ENCODE results near the gene METTL15.

DNA sequence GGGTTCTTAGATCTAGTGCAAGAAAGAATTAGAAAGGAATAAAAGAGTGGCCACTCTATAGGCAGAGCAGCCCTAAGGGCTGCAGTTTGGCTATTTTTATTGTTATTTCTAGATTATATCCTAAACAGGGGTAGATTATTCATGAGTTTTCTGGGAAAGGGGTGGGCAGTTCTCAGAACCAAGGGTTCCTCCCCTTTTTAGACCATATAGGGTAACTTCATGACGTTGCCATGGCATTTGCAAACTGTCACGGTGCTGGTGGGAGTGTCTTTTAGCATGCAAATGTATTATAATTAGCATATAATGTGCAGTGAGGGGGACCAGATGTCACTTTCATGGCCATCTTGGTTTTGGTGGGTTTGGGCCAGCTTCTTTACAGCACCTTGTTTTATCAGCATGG is 44.6 kb downstream of the METTL15 start:
- TF ChIP-seq, protein P1, sequence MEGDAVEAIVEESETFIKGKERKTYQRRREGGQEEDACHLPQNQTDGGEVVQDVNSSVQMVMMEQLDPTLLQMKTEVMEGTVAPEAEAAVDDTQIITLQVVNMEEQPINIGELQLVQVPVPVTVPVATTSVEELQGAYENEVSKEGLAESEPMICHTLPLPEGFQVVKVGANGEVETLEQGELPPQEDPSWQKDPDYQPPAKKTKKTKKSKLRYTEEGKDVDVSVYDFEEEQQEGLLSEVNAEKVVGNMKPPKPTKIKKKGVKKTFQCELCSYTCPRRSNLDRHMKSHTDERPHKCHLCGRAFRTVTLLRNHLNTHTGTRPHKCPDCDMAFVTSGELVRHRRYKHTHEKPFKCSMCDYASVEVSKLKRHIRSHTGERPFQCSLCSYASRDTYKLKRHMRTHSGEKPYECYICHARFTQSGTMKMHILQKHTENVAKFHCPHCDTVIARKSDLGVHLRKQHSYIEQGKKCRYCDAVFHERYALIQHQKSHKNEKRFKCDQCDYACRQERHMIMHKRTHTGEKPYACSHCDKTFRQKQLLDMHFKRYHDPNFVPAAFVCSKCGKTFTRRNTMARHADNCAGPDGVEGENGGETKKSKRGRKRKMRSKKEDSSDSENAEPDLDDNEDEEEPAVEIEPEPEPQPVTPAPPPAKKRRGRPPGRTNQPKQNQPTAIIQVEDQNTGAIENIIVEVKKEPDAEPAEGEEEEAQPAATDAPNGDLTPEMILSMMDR (IDR thresholded peaks at IDR 0.05), result no peak
- TF ChIP-seq EZH2phosphoT487 (IDR thresholded peaks at IDR 0.05) (no peak), EZH2 (IDR thresholded peaks at IDR 0.05) (no peak)

All from neural progenitor cell (in vitro differentiated cells).